Endothelial cell of umbilical vein (primary cell): Measurements from ENCODE around the gene CEMIP. TPM values are rescaled to one million over a fixed set of nuclear protein-coding genes. Genes with fewer than 3 reads are reported as not detected.

Experiments used
- BruUV-seq: library from RNA; stranded (reverse); fragments of 400-500 nt; replicated peaks from 2 replicates; lab custom pipeline; 2021; lab: Mats Ljungman, UMichigan
- CTCF ChIA-PET: fragments of 300-600, 350-600 bp; sonication (Branson Sonifier 250); formaldehyde crosslinking; loops from one replicate; lab custom pipeline; 2021; ENCODE audit warnings: antibody characterized with exemption, inconsistent platforms; lab: Charles Lee
- POLR2A ChIA-PET: fragments of 300-600, 350-600 bp; sonication (Branson Sonifier 250); formaldehyde crosslinking; loops from one replicate; lab custom pipeline; 2021; ENCODE audit warnings: antibody characterized with exemption, inconsistent platforms; lab: Charles Lee
- DNase-seq: peaks from one replicate; pipeline ENCODE4 v3.0.0-alpha.2; 2011; ENCODE audit warnings: low read depth, low spot score
- FAIRE-seq: peaks from 2 replicates; lab custom pipeline; 2011; peaks lifted over from hg19 to GRCh38; lab: Jason Lieb, UNC
- H2AFZ ChIP-seq: 2 replicates; pipeline ENCODE4 v1.6.0; 2012; ENCODE audit warnings: low read depth, low read length, control low read depth, inconsistent platforms
- H3K27ac ChIP-seq: 2 replicates; pipeline ENCODE4 v1.5.1; 2011; ENCODE audit warnings: low read depth, mild to moderate bottlenecking, control low read depth, low read length, moderate library complexity; ENCODE audit not compliant: insufficient read depth
- H3K27me3 ChIP-seq, 2 experiments: 2 replicates each; pipeline versions ENCODE4 v1.6.0 to v1.6.1; 2011; ENCODE audit warnings: low read length in 2 of 2, mixed read lengths in 1 of 2; ENCODE audit not compliant: control insufficient read depth in 2 of 2, insufficient read depth in 2 of 2
- H3K36me3 ChIP-seq, 2 experiments: 2 replicates in 1 of 2; 3 replicates in 1 of 2; pipeline ENCODE4 v1.5.1; 2011; ENCODE audit warnings: low read length in 2 of 2, mild to moderate bottlenecking in 1 of 2, moderate library complexity in 1 of 2; ENCODE audit not compliant: control insufficient read depth in 2 of 2, insufficient read depth in 2 of 2; ENCODE audit errors: extremely low read depth in 1 of 2
- H3K4me1 ChIP-seq: 3 replicates; pipeline ENCODE4 v1.5.1; 2011; ENCODE audit warnings: mild to moderate bottlenecking, low read length; ENCODE audit not compliant: control insufficient read depth, insufficient read depth; ENCODE audit errors: extremely low read depth
- H3K4me2 ChIP-seq: 2 replicates; pipeline ENCODE4 v1.6.1; 2011; ENCODE audit warnings: low read length, control low read depth, mixed read lengths; ENCODE audit not compliant: insufficient read depth
- H3K4me3 ChIP-seq, 3 experiments: fragments of 200-600 bp in 1 of 3; sonication (generic), shearing (Covaris generic) in 1 of 3; replicated peaks in 1 of 3; 2 replicates each; pipeline ENCODE4 v1.5.1; 2011 to 2016; ENCODE audit warnings: control low read depth in 3 of 3, low read length in 3 of 3, mild to moderate bottlenecking in 2 of 3, inconsistent platforms in 1 of 3, low read depth in 1 of 3, moderate library complexity in 1 of 3; ENCODE audit not compliant: insufficient read depth in 1 of 3
- H3K79me2 ChIP-seq: 2 replicates; pipeline ENCODE4 v1.6.0; 2012; ENCODE audit warnings: low read length, inconsistent platforms; ENCODE audit not compliant: control insufficient read depth, insufficient read depth
- H3K9ac ChIP-seq: replicated peaks from 2 replicates; pipeline ENCODE3; 2011; ENCODE audit warnings: low read length, control low read depth; ENCODE audit not compliant: insufficient read depth; ENCODE audit errors: extremely low read depth
- H3K9me1 ChIP-seq: replicated peaks from 3 replicates; pipeline ENCODE4 v1.6.0; 2011; ENCODE audit warnings: mild to moderate bottlenecking, low read length; ENCODE audit not compliant: control insufficient read depth, insufficient read depth; ENCODE audit errors: extremely low read depth
- H3K9me3 ChIP-seq: replicated peaks from 2 replicates; pipeline ENCODE4 v1.5.1; 2012; ENCODE audit warnings: low read length, inconsistent platforms; ENCODE audit not compliant: control insufficient read depth, insufficient read depth
- H4K20me1 ChIP-seq: replicated peaks from 2 replicates; pipeline ENCODE3; 2011; ENCODE audit warnings: mild to moderate bottlenecking, low read length; ENCODE audit not compliant: control insufficient read depth, insufficient read depth; ENCODE audit errors: extremely low read depth
- EZH2 ChIP-seq: IDR thresholded peaks from 2 replicates; pipeline ENCODE4 v1.6.1; 2012; ENCODE audit warnings: borderline replicate concordance, low read depth, mild to moderate bottlenecking, moderate library complexity, low read length, inconsistent platforms; ENCODE audit not compliant: severe bottlenecking
- FOS ChIP-seq: IDR thresholded peaks from 2 replicates; pipeline ENCODE4 v1.6.1; 2011; ENCODE audit warnings: mild to moderate bottlenecking, low read length, moderate library complexity, borderline replicate concordance; ENCODE audit not compliant: insufficient read depth
- GATA2 ChIP-seq: IDR thresholded peaks from 2 replicates; pipeline ENCODE4 v1.7.0; 2011; ENCODE audit warnings: low read depth, mild to moderate bottlenecking, moderate library complexity, mixed read lengths, low read length; ENCODE audit not compliant: insufficient read length, insufficient read depth
- JUN ChIP-seq: IDR thresholded peaks from 2 replicates; pipeline ENCODE4 v1.6.1; 2011; ENCODE audit warnings: borderline replicate concordance, low read depth; ENCODE audit not compliant: insufficient read length, insufficient read depth
- MYC ChIP-seq: IDR thresholded peaks from one replicate; pipeline ENCODE4 v1.6.1; 2011; ENCODE audit warnings: mild to moderate bottlenecking, low read depth, low read length
- POLR2A ChIP-seq: IDR thresholded peaks from 2 replicates; pipeline ENCODE4 v1.6.1; 2012; ENCODE audit warnings: low read depth, mild to moderate bottlenecking, control low read depth, low read length
- POLR2AphosphoS5 ChIP-seq: IDR thresholded peaks from 2 replicates; pipeline ENCODE4 v1.6.1; 2012; ENCODE audit warnings: low read depth, mild to moderate bottlenecking, control low read depth, low read length, moderate library complexity; ENCODE audit not compliant: insufficient read depth
- dilution Hi-C: fragments of 300-500 bp; cut with MboI; formaldehyde crosslinking; loops from one replicate; pipeline ENCODE4 v1.15.0; 2019; ENCODE audit warnings: low sequenced_read_pairs; ENCODE audit not compliant: extremely low pct_ligation_motif_present
- intact Hi-C: fragments of 100-400 bp; cut with micrococcal nuclease; formaldehyde crosslinking; loops from one replicate; pipeline ENCODE4 v1.10.0; 2022
- polyA plus RNA-seq, 4 experiments: library from polyadenylated mRNA; depleted of rRNA in 3 of 4; stranded (reverse) in 3 of 4; unstranded in 1 of 4; fragments of >200 nt; gene quantifications; 2 replicates each; pipeline versions ENCODE4 v1.2.1 to v1.2.3, GENCODE V29; 2011 to 2012; ENCODE audit warnings: missing spikeins in 1 of 4
- total RNA-seq: library from RNA; stranded (reverse); gene quantifications from 2 replicates; pipeline ENCODE4 v1.2.3, GENCODE V29; 2021
- TF ChIP-seq, protein P1 (sequence below), 2 donors: IDR thresholded peaks; 1 replicate in 1 of 2; 2 replicates in 1 of 2; pipeline ENCODE4 v1.5.1; 2011; ENCODE audit warnings: low read length in 2 of 2, mild to moderate bottlenecking in 2 of 2, moderate library complexity in 2 of 2, control low read depth in 1 of 2, inconsistent platforms in 1 of 2, low read depth in 1 of 2; ENCODE audit not compliant: insufficient read depth in 1 of 2; ENCODE audit errors: extremely low read depth in 1 of 2
- TF ChIP-seq, protein P2 (sequence below): IDR thresholded peaks from 2 replicates; pipeline ENCODE4 v1.6.1; 2011; ENCODE audit not compliant: insufficient read depth, insufficient read length

Gene CEMIP
- total and polyA plus RNA-seq, 2 donors (not counting 3 experiments of a cell fraction or from before 2014, with no cell fraction given): 0.01 TPM; not detected in 1

DNA sequence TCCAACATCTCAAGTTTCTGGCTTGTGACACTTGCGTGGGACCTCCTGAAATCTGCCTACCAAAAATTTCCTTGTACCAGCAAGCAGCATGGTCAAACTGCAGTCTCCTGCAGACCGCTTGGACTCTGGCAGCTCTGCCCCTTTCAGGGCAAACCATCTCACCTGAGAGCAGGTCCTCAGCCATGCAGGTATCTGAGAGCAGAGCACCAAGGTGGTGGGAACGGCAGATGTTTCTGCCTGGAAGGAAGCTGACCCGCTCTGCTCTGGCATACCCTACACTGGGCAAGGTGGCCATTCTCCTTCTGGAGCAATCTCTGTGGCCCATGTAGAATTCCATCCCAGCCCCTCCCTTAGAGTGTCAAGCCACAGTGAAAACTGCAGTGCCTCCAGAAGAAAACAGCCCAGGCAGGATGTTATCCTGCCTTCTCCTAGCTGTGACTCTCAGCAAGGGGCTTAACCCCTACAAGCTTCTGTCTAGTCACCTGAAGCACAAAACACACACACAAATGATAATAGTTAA is 188.9 kb downstream of the CEMIP start:
- peaks cover 0 to 6% of the 10 kb centered on the region in 2 experiments for H3K36me3 ChIP-seq
- no peaks in the 10 kb centered on the region for H3K4me1 ChIP-seq
- H3K9me1 ChIP-seq: no peaks in the 10 kb centered on the region
- no peaks in the 10 kb centered on the region for H4K20me1 ChIP-seq
- H2AFZ ChIP-seq: no peak overlapping the region
- ChIA-PET CTCF (interaction anchor here (1.4 to 6.5 kb wide), 9 partner anchors 9 to 513 kb away, joined by 3 to 101 read pairs (median 20); partner anchors contain the start of gene CEMIP), POLR2A (no interaction called here)
- no peak for FAIRE-seq
- H3K9me3 ChIP-seq: no peaks in the 10 kb centered on the region
- no peaks in the 10 kb centered on the region for H3K27me3 ChIP-seq
- no peak overlapping the region for H3K4me2 ChIP-seq
- dilution Hi-C loops: no loop called here
- BruUV-seq: no TSS peak
- H3K4me3 ChIP-seq: no peak overlapping the region
- no peak for TF ChIP-seq EZH2
- no peak for TF ChIP-seq MYC
- TF ChIP-seq POLR2AphosphoS5: no peak
- TF ChIP-seq, protein P1, sequence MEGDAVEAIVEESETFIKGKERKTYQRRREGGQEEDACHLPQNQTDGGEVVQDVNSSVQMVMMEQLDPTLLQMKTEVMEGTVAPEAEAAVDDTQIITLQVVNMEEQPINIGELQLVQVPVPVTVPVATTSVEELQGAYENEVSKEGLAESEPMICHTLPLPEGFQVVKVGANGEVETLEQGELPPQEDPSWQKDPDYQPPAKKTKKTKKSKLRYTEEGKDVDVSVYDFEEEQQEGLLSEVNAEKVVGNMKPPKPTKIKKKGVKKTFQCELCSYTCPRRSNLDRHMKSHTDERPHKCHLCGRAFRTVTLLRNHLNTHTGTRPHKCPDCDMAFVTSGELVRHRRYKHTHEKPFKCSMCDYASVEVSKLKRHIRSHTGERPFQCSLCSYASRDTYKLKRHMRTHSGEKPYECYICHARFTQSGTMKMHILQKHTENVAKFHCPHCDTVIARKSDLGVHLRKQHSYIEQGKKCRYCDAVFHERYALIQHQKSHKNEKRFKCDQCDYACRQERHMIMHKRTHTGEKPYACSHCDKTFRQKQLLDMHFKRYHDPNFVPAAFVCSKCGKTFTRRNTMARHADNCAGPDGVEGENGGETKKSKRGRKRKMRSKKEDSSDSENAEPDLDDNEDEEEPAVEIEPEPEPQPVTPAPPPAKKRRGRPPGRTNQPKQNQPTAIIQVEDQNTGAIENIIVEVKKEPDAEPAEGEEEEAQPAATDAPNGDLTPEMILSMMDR (IDR thresholded peaks at IDR 0.05; ENCODE audit: extremely low read depth in 1 of 2, insufficient read depth in 1 of 2, low read depth in 1 of 2, low read length in 2 of 2): no peak
- no peak for TF ChIP-seq JUN
- no peak for TF ChIP-seq GATA2
- TF ChIP-seq FOS: no peak
- no peak for TF ChIP-seq POLR2A
- TF ChIP-seq, protein P2, sequence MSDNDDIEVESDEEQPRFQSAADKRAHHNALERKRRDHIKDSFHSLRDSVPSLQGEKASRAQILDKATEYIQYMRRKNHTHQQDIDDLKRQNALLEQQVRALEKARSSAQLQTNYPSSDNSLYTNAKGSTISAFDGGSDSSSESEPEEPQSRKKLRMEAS: no peak
- no peak overlapping the region for H3K9ac ChIP-seq
- intact Hi-C loops: no loop called here
- no peak for DNase-seq
- no peak overlapping the region for H3K27ac ChIP-seq
- no peaks in the 10 kb centered on the region for H3K79me2 ChIP-seq
